GM21786 (cell line): ENCODE results near the gene ZBTB24.
A peak's percentile ranks its signal among the peaks of the same experiment; 100 is the strongest.

Experiments
- ATAC-seq: cut with Tn5 transposase; IDR thresholded peaks from one replicate; pipeline ENCODE4 v1.9.1; 2021; ENCODE audit not compliant: unreplicated experiment

The ZBTB24 gene

GRCh38 chr6:109503327-109504224, 20.6 kb upstream of the ZBTB24 start:
- ATAC-seq = no peak

- ATAC-seq = no peak
Measured at GRCh38 chr6:109498936-109499335, 15.9 kb upstream of the ZBTB24 start.

- ATAC-seq = no peak
Measured at GRCh38 chr6:109498052-109498451, 15.0 kb upstream of the ZBTB24 start.

- no peak for ATAC-seq
Measured at GRCh38 chr6:109496036-109496772, 13.2 kb upstream of the ZBTB24 start.

GRCh38 chr6:109493865-109494264, 10.8 kb upstream of the ZBTB24 start:
- no peak for ATAC-seq

GRCh38 chr6:109491207-109491938, 8.4 kb upstream of the ZBTB24 start:
- no peak for ATAC-seq

- no peak for ATAC-seq
Measured at GRCh38 chr6:109490713-109491112, 7.7 kb upstream of the ZBTB24 start.

- ATAC-seq = no peak
Measured at GRCh38 chr6:109488001-109488400, 5.0 kb upstream of the ZBTB24 start.

GRCh38 chr6:109486068-109486467, 3.0 kb upstream of the ZBTB24 start:
- ATAC-seq = no peak

- no peak for ATAC-seq
Measured at GRCh38 chr6:109485266-109485935, 2.4 kb upstream of the ZBTB24 start.

- no peak for ATAC-seq
Measured at GRCh38 chr6:109484122-109484521, 1.1 kb upstream of the ZBTB24 start.

- ATAC-seq = no peak
Measured at GRCh38 chr6:109483735-109484057, 677 bp upstream of the ZBTB24 start.

- no peak for ATAC-seq
Measured at GRCh38 chr6:109480993-109481480, 2.0 kb downstream of the ZBTB24 start.

- no peak for ATAC-seq
Measured at GRCh38 chr6:109478841-109479624, 4.0 kb downstream of the ZBTB24 start.

GRCh38 chr6:109478222-109478805, 4.7 kb downstream of the ZBTB24 start:
- no peak for ATAC-seq

- peak; percentile 78 for ATAC-seq
Measured at GRCh38 chr6:109477725-109478124, 5.3 kb downstream of the ZBTB24 start.

GRCh38 chr6:109477184-109477583, 5.8 kb downstream of the ZBTB24 start:
- ATAC-seq = no peak

GRCh38 chr6:109475625-109476024, 7.4 kb downstream of the ZBTB24 start:
- ATAC-seq = no peak

- ATAC-seq = no peak
Measured at GRCh38 chr6:109474995-109475394, 8.0 kb downstream of the ZBTB24 start.

GRCh38 chr6:109473120-109473519, 9.9 kb downstream of the ZBTB24 start:
- ATAC-seq = no peak
